Panc1 (cell line): ENCODE measurements around the gene GPR52. TPM values are rescaled to one million over a fixed set of nuclear protein-coding genes. Genes with fewer than 3 reads are reported as not detected.

Experiments used
- ATAC-seq: fragments of 200-7000 bp; cut with Tn5 transposase; 2 replicates; pipeline ENCODE4 v1.9.1; 2020; ENCODE audit warnings: mild to moderate bottlenecking, moderate library complexity
- BruUV-seq: library from RNA; stranded (reverse); fragments of 400-500 nt; replicated peaks from 2 replicates; lab custom pipeline; 2021; lab: Mats Ljungman, UMichigan
- CTCF ChIA-PET: fragments of 300-600 bp; sonication (Branson Sonifier 250); formaldehyde crosslinking; loops from one replicate; lab custom pipeline; 2022; ENCODE audit warnings: antibody characterized with exemption; lab: Charles Lee
- POLR2A ChIA-PET: fragments of 300-600 bp; sonication (Branson Sonifier 250); formaldehyde crosslinking; loops from one replicate; lab custom pipeline; 2022; ENCODE audit warnings: antibody characterized with exemption; lab: Charles Lee
- DNase-seq: peaks from one replicate; pipeline ENCODE4 v3.0.0-alpha.2; 2010; ENCODE audit warnings: low read depth, low spot score
- H3K27ac ChIP-seq: 2 replicates; pipeline ENCODE4 v1.5.1; 2011; ENCODE audit warnings: mild to moderate bottlenecking, low read length, inconsistent platforms
- H3K27me3 ChIP-seq: fragments of 200-500 bp; sonication (Bioruptor generic); 2 replicates; pipeline ENCODE4 v1.6.0; 2014; ENCODE audit warnings: low read length, inconsistent platforms; ENCODE audit not compliant: control insufficient read depth, insufficient read depth
- H3K36me3 ChIP-seq: fragments of 200-500 bp; sonication (Bioruptor generic); 2 replicates; pipeline ENCODE4 v1.5.1; 2014; ENCODE audit warnings: inconsistent platforms, mild to moderate bottlenecking, low read length, moderate library complexity; ENCODE audit not compliant: control insufficient read depth, insufficient read depth
- H3K4me1 ChIP-seq: 2 replicates; pipeline ENCODE4 v1.5.1; 2011; ENCODE audit warnings: inconsistent platforms, mild to moderate bottlenecking, low read length, moderate library complexity; ENCODE audit not compliant: control insufficient read depth, insufficient read depth
- H3K4me3 ChIP-seq, 2 experiments: 2 replicates each; pipeline ENCODE4 v1.5.1; 2011 to 2012; ENCODE audit warnings: low read depth in 2 of 2, low read length in 2 of 2, mild to moderate bottlenecking in 2 of 2, inconsistent platforms in 1 of 2, moderate library complexity in 1 of 2
- H3K9me3 ChIP-seq: fragments of 200-500 bp; sonication (Bioruptor generic); 2 replicates; pipeline ENCODE4 v1.5.1; 2014; ENCODE audit warnings: low read depth, mild to moderate bottlenecking, inconsistent platforms, low read length, moderate library complexity; ENCODE audit not compliant: control insufficient read depth, insufficient read depth
- CTCF ChIP-seq: fragments of 450-650 bp; IDR thresholded peaks from 2 replicates; pipeline ENCODE4 v1.5.1; 2017; ENCODE audit warnings: mild to moderate bottlenecking
- POLR2AphosphoS5 ChIP-seq: IDR thresholded peaks from 2 replicates; pipeline ENCODE4 v1.6.1; 2012; ENCODE audit warnings: mild to moderate bottlenecking, low read depth, low read length, moderate library complexity
- SIN3A ChIP-seq: IDR thresholded peaks from 2 replicates; pipeline ENCODE4 v1.6.1; 2012; ENCODE audit warnings: low read depth, mild to moderate bottlenecking, low read length, moderate library complexity, borderline replicate concordance; ENCODE audit not compliant: insufficient read depth
- TCF7L2 ChIP-seq: IDR thresholded peaks from 2 replicates; pipeline ENCODE4 v1.6.1; 2011; ENCODE audit warnings: mild to moderate bottlenecking, low read depth, low read length, inconsistent platforms
- in situ Hi-C: cut with HindIII; loops from 2 replicates; pipeline ENCODE4 v1.10.0; 2016; ENCODE audit warnings: low sequenced_read_pairs, low pct_unique_long_range_greater_than_20kb
- intact Hi-C: fragments of 100-400 bp; cut with micrococcal nuclease; formaldehyde crosslinking; loops from one replicate; pipeline ENCODE4 v1.10.0; 2022; ENCODE audit not compliant: unreplicated experiment
- total RNA-seq: library from RNA; stranded (reverse); gene quantifications from one replicate; pipeline ENCODE4 v1.2.1, GENCODE V29; 2021; ENCODE audit not compliant: unreplicated experiment
- TF ChIP-seq, protein P1 (sequence below), 2 experiments: IDR thresholded peaks; 2 replicates each; pipeline ENCODE4 v1.6.1; 2011 to 2012; ENCODE audit warnings: low read depth in 2 of 2, control low read depth in 1 of 2, low read length in 1 of 2, mild to moderate bottlenecking in 1 of 2, moderate library complexity in 1 of 2; ENCODE audit not compliant: insufficient read depth in 1 of 2

Gene GPR52
- total RNA-seq, 1 experiment from 2014 or later, result 0.87 TPM

DNA sequence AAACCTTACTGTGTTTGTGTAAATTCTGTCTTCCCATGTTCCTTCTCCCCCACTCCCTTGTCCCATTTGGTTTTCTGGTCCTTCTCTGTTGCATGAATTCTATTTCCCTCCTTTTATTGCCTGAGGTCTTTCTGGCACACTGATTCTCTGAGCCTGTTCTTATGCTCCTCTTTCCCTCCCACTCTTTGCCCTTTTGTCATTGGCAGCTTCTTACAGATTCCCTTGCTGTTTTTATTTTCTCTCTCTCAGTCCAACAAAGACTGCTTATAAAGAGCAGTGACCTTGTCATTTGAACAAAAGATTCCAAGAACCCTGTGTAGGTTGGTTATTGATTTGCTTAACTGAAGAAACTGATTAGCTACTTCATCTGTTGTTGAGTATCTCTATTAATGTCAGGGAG, 49.7 kb downstream of the GPR52 start:
- DNase-seq, result no peak
- Histone ChIP-seq H3K9me3 (no peaks in the 10 kb centered on the region), H3K27ac (no peak overlapping the region), H3K36me3 (no peaks in the 10 kb centered on the region), H3K4me3 (no peak overlapping the region), H3K4me1 (no peaks in the 10 kb centered on the region), H3K27me3 (no peaks in the 10 kb centered on the region)
- no TSS peak for BruUV-seq
- in situ Hi-C loops (no loop called here), intact Hi-C loops (no loop called here)
- ChIA-PET POLR2A (no interaction called here), CTCF (interaction anchor here (0.5 kb wide), 1 partner anchor 75 kb away, joined by 3 read pairs; no protein-coding TSS in a partner anchor)
- no peak for ATAC-seq
- TF ChIP-seq SIN3A, result no peak
- TF ChIP-seq TCF7L2, result no peak
- TF ChIP-seq, protein P1, sequence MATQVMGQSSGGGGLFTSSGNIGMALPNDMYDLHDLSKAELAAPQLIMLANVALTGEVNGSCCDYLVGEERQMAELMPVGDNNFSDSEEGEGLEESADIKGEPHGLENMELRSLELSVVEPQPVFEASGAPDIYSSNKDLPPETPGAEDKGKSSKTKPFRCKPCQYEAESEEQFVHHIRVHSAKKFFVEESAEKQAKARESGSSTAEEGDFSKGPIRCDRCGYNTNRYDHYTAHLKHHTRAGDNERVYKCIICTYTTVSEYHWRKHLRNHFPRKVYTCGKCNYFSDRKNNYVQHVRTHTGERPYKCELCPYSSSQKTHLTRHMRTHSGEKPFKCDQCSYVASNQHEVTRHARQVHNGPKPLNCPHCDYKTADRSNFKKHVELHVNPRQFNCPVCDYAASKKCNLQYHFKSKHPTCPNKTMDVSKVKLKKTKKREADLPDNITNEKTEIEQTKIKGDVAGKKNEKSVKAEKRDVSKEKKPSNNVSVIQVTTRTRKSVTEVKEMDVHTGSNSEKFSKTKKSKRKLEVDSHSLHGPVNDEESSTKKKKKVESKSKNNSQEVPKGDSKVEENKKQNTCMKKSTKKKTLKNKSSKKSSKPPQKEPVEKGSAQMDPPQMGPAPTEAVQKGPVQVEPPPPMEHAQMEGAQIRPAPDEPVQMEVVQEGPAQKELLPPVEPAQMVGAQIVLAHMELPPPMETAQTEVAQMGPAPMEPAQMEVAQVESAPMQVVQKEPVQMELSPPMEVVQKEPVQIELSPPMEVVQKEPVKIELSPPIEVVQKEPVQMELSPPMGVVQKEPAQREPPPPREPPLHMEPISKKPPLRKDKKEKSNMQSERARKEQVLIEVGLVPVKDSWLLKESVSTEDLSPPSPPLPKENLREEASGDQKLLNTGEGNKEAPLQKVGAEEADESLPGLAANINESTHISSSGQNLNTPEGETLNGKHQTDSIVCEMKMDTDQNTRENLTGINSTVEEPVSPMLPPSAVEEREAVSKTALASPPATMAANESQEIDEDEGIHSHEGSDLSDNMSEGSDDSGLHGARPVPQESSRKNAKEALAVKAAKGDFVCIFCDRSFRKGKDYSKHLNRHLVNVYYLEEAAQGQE (IDR thresholded peaks at IDR 0.05; ENCODE audit: insufficient read depth in 1 of 2, low read depth in 2 of 2, low read length in 1 of 2), result no peak
- no peak for TF ChIP-seq CTCF
- TF ChIP-seq POLR2AphosphoS5, result no peak
